ENCODE results near the gene ISOC1.

ISOC1 gene

DNA sequence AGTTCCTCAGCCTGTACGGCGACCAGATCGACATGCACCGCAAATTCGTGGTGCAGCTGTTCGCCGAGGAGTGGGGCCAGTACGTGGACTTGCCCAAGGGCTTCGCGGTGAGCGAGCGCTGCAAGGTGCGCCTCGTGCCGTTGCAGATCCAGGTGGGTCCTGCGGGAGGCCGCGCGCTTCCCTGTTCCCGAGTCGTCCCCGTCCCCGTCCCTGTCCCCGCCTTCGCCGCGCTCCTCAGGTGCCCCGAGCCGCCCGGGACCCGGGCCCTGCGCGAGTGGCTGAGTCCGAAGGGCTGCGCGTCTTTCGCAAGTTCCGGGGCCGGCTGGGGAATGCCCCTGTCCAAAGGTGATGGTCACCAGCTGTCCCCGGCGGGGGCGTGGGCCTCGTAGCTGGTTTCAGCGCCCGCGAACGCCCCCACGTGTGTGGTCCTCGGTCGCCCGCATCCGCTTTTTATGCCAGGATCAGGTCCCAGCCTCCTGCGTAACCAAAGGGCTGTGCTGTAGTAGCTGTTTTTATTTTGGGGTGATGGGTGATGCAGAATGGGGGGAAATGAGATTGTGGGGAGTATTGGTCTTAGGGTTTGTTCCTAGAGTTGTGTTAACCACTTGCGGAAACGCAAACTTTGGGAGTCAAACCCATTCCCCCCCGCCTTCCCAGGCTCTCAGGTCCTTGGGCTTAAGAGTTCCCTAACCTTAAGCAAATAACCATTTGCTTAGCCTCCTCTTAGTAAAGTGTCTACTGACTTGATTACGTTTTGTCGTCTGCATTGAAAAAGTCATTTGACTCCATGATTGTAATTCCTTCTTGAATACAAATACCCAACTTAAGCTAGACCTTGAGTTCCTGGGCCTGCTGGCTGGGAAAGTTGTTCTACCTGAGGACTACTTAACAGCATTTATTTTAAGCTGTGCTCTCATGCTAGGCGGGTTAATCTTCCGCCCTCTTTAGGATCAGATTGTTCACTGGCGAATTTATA, 663 bp downstream of the ISOC1 start:
- peak in 46 of 56 donors; percentile 25 to 77 (median 52) for DNase-seq

DNA sequence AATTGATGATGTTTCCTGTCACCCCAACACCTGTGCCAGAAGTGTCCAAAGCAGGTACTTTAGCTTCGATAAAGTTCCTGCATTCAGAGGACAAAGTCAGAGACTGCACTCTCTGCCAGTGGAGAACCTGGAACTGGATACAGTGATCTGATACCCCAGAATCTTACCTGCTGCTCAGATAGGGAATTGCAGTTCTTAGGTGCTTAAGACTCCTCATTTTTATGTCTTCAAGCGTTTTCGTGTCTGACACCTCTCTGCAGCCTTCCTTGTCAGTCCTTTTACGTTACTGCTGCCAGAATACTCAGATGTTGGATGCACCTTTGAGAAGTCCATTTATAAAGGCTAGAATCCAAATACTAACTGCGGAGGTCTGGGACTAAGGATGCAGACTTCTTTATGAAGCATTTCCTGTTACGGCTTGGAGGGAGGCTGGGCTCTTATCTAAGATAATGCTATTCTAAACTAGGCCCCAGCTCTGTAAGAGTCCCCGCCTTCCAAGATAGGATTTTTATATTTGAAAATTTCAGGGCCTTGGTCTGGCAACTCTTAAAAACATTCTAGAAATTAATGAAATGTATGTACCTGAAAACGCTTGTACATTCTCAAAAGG, 1.9 kb downstream of the ISOC1 start:
- DNase-seq = no peak

DNA sequence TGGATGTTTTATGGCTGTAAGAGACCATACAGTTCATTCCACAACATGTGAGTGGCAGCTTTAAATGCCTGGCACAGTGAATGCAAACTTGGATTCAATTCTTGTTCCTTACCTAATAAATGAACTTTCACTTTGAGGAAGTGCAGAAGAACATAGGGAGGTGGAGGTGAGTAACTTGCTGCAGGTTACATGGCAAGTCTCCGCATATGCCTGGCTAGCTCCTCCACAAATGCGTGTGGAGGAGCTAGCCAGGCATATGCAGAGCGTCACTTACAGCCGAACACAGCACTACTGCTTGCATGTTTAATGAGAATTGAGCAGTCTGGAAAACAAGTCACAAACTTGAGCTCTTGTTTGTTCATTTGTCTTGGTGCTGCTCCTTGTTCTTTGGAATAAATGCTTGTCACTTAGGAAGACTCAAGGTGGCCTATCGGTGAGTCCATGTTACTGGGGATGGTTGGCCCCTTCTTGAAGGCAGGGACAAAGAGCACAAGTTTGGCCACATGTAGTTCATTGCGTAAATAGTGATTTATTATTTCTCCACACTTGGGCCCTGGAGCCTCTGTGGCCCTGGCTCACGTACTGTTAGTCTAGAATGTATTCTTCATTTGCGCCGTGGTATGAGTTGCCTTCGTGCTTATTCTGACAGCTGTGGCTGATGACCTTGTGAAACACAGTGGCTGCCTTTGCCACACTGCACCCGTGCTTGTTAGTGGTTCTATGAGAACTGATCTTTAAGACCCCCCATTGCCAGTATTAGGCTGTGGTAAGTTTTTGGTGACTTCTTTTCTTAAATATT, 3.1 kb downstream of the ISOC1 start:
- no peak for DNase-seq

DNA sequence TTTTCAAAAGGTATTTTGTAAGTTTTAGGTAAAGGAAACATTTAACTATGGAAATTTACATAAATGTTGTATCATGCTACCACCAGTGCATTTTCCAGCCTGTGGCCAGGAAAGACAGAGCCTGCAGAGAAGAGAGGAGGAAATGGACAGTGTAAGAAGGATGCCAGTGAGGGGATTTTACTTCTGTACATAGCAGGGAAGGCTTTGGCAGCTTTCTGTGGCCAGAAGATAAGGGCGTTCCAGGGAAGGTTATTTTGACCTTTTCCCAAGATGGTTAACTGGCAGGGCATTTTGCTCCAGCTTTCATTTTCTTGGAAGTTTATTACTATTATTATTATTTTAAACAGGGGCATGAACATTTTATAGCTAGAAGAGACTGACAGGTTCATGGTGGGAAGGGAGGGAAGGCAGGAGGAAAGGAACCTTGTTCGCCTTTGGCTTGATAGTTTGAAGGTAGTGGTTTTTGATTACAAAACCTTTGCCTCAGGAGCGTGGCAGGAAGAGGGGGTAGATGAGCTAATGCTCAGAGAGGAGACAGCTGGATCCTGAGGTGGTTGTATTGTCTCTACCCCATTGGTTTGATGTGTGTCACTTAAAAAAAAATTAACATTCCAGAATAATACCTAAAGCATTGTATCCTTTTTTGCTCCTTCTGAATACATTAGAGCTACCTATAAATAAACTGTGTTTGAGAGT, 4.1 kb downstream of the ISOC1 start:
- DNase-seq = no peak

DNA sequence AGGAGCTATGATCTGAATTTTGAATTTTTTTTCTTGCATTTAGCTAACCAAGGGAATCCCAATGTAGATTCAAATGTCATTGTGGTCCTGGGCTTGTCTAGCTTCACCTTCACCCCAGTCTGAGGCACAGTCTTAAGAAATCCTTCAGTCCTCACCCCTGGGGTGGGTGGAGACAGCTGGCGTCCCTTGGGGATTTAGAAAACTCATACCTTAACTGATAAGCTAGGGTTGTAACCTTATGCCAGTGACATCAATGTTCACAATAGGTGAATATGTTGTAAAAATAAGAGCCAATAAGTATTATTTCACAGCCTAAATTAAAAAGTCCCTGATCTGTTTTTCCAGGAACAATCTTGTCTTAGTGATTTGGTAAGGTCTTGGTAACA, 4.6 kb downstream of the ISOC1 start:
- no peak for DNase-seq

DNA sequence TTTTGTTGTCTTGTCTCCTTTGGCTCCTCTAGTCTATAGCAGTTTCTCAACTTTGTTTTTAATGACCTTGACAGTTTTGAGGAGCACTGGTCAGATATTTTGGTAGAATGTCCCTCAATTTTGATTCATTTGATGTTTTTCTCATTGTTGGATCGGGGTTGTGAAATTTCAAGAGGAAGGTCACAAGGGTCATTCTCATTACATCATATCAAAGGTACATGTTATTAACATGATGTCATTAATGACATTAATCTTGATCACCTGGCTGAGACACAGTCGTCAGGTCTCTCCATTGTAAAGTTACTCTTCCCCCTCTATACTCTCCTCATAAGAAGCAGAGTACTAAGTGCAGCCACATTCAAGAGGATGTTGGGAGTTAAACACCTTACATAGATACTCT, 7.2 kb downstream of the ISOC1 start:
- DNase-seq = no peak

DNA sequence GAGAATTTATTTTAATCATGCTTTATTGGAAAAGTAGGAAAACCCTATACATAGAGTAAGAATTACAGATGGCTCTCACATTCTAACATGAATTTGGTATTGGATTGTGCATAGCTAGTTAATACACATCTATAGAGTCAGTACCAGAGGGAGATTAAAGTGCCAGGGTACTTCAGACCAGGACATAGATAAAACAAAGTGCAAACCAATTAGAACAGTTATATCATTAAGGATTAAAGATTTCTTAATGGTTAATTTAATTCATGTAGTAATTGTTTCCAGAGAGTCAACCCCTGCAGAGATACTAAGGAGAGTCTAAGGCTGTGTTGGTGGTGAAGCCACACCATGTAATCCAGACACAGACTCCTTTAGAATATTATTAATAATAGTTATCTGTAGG, 8.8 kb downstream of the ISOC1 start:
- DNase-seq = no peak

DNA sequence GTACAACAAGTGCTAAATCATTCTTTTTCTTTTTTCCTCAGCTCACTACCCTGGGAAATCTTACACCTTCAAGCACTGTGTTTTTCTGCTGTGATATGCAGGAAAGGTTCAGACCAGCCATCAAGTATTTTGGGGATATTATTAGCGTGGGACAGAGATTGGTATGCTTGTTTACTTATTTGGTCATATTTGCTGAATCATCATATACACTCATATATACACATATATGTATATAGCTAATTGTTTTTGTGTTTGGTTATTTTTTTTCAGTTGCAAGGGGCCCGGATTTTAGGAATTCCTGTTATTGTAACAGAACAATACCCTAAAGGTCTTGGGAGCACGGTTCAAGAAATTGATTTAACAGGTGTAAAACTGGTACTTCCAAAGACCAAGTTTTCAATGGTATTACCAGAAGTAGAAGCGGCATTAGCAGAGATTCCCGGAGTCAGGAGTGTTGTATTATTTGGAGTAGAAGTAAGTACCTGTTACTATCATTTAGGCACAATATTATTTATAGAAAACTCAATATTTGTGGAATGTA, 10.4 kb downstream of the ISOC1 start:
- no peak for DNase-seq

DNA sequence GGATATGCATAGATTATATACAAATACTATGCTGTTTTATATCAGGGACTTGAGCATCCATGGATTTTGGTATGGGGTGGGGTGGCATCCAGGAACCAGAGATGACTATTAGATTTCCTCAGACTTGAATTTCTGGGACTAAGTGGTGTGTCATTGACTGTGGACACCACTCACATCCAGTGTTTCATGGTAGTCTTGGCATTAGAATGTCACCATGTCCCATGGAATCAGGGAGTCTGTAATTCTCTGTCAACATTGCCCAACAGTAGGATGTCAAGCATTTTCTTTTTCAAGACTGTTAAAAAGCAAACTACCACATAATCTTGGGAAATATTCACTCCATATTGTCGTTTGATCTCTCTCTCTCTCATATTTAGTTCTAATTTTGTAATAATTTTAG, 13.1 kb downstream of the ISOC1 start:
- no peak for DNase-seq

DNA sequence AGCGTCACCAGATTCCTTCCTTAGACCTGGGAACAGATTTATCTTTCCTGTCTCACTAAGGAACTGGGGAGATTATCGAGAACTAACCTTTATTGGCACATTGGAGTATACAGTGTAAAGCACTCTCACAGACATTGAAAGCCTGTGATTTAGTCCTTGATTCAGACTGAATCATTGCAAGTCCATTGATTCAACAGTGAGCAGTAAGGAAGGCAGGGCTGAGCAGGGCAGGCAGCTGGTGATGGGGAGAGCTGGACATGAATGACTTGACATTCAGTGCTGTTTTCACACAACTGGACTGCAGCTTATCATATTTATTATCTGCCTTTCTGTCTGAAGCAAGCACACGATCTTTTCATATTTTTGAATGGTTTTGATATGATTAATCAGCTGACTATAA, 16.2 kb downstream of the ISOC1 start:
- DNase-seq = no peak

DNA sequence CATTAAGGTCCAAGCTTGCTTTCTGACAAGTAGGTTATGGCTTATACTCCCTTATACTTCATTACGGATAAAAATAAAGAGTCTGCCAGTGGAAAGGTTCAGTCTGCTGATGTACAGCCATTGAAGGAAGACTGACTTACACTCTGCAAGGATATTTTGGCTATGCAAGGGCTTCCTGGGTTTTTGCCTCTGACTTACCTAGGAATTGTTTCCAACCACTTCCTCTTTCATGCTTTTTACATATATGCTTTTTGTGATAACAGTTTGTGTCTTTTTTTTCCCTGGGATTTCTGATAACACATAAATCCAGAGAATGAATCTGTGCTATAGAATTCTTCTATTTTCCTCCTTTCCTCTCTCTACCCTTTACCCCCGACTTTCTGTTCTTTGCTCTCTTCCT, 16.8 kb downstream of the ISOC1 start:
- DNase-seq = no peak

DNA sequence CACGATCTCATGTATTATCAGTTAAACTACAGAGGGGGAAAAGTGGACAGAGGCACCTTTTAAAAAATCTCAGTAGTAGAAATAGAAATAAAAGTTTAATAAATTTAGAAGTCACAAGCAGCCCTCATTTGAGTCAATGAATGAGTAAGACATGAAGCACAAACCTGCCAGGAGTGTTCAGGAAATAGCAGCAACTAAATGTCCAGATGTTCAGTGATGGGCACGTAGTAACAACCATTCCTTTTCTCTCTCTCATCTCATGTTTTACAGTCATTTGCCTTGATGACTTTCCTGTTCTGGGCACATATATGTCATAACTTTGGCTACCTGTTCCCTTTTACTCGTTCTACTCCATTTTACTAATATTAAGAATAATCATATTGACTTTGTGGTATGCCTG, 17.7 kb downstream of the ISOC1 start:
- DNase-seq = no peak

DNA sequence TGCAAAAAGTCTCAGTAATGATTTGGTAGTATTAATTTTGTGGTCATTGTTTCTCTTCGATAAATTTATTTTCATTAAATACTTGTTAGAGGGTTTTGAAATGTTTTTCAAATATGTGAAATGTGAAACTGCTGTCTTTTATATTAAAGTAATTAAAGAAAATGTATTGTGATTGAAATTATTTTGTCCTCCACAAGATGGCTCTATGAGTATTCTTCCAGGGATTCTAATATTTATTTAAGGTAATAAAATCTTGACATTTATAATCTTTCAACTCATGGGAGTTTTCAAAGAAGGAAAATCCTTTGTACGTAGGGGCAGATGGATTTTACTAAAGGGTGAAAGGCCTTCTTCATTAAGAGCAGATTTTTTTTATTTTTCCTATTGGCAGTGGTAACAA, 19.3 kb downstream of the ISOC1 start:
- no peak for DNase-seq

DNA sequence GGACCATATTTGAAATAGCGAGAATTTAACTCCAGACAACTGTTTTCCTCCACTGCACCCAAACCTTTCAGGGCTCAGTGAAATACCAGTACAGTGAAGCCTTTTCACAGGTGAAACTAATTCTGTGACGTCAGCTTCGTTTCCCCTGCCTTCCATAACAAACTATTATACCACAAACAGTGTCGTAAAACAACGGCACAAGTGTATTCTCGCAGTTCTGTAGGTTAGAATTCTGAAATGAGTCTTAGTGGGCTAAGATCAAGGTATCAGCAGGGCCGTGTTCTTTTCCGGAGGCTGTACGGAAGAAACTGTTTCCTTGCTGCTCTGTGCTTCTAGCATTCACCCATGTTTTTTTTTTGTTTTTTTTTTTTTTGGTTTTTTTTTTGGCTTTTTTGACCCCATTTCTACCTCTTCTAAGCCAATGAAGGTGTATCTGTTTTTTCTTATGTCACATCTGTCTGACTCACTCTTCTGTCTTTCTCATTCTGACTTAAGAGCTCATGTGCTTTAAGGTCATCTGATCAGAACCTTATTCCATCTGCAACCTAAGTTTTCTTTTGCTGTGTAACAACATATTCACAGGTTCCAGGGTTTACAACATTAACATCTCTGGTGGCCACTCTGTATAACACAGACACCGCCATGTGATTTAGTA, 20.1 kb downstream of the ISOC1 start:
- no peak for DNase-seq

DNA sequence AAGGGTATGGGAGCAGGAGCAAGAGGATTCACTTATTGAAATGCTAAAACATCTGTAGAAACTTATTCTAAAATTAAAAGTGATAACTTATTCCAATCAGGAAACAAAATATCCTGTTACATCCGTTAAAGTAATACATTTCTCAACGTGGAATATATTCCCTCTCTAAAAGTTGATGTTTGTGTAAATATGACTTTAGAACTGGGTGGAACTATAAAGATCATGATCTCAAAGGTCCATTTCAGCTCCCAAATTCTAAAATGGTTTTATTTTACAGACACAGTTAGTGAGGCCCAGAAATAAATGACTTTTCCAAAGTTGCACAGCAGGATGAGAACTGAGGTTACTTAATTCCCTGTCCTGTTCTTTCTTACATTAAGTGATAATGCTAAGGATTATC, 21.1 kb downstream of the ISOC1 start:
- DNase-seq = no peak

DNA sequence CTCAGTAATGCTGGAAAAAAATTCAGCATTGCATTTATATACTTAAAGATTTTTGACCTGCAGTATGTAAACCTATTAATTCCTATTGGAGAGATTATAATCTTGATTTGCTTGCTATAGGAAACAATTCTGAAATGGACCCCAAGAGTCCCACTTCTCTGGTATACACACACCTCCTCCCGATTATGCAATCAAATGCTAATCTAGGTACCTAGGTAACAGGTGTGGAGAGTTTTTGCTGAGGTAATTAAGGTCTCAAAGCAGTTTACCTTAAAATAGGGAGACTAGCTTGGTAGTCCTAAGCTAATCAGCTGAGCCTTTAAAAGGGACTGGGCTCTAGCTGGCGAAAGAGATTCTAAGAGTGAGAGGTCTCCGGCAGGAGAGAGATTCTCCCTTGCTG, 22.2 kb downstream of the ISOC1 start:
- no peak for DNase-seq

DNA sequence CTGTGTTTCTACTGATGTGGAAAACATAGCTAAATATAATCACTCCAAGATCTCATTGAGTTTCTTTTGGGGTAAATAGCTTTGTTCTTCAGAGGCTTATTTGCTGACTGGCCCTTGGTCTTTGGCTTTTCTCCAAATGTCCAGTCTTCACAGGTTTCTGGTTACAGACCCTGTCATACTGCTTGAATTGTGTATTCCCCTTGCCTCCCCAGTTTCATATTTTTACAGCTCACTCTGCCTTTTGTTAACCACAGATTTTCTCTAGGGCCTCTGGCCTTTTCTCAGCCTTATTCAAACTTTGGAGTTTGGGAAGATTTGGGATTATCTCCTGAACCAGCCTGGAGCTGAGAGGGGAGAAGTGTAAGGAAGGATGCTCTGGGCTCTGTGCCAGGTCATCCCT, 23.9 kb downstream of the ISOC1 start:
- no peak for DNase-seq

DNA sequence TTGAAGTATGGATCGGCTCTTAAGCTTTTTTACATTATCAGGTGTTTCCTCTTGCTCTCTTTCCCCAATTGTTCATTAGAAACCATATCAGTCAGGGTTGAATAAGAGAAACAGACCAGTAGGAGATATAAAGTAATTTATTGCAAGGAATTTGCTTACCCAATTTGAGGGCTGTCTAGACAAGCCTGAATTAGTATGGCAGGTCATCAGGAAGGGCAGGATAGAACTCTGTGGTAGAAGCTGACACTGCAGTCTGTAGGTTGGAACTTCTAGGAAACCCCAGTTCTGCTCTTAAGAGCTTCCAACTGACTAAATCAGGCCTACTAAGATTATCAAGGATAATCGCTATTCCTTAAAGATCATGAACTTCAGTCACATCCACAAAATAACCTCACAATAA, 24.3 kb downstream of the ISOC1 start:
- DNase-seq = no peak

DNA sequence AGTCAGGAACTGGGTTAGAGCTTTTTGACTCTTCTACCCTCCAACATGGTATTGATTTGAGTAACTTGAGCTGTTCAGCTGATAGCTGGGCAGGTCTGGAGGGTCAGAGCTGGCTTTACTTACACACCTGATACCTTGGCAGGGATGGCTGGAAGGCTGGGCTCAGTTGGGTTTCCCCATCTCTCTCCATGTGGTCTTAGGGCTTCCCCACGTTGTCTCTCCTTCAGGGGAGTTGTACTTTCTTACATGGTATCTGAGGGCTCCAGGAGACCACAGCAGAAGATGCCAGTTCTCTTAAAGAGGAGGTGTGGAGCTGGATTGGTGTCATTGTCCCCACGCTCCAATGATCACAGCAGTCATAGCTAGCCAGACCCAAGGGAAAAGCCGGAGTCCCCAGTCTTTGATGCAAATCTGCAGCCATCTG, 25.6 kb downstream of the ISOC1 start:
- no peak for DNase-seq

DNA sequence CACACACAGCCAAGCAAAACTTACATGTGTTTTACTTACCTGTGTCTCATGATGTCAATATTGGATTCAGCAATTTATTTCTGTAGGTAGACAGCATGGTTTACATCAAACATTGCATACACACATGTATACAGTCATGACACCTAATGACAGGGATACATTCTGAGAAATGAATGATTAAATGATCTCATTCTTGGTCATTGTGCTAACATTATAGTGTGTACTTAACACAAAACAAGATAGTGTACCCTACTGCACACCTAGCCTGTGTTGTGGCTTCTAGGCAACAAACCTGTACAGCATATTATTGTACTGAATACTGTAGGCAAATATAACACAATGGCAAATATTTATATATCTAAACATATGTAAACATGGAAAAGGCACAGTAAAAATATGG, 28.0 kb downstream of the ISOC1 start:
- DNase-seq = no peak

DNA sequence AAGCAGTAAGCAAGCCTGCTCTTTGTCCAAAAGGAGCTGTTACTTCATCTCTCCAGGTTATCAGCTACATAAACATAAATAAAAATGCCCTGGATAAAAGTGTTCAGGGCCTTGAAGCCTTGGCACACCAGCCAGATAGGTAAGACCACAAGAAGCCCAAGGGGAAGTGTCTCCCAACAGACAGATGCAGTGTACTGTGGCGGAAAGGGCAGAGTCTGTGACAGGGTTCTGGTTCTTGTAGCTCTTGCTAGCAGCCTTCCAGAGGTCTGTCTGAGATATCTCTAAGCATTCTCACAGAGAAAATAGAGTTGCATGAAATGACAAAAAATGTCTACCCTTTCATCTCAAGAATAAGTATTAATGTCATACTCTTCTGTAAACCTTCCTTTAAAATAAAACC, 30.1 kb downstream of the ISOC1 start:
- no peak for DNase-seq

Measured in amygdala (tissue), 56 donors.